H1 (cell line): ENCODE results near the gene GCH1. TPM values are rescaled to one million over a fixed set of nuclear protein-coding genes. Genes with fewer than 3 reads are reported as not detected.

Source experiments
- CTCF ChIA-PET: fragments of 300-600 bp; sonication (Branson Sonifier 250); formaldehyde crosslinking; loops from one replicate; lab custom pipeline; 2021; ENCODE audit not compliant: partially characterized antibody; lab: Charles Lee
- POLR2A ChIA-PET: fragments of 300-600 bp; sonication (Branson Sonifier 250); formaldehyde crosslinking; loops from one replicate; lab custom pipeline; 2021; ENCODE audit warnings: inconsistent platforms; ENCODE audit not compliant: partially characterized antibody; lab: Charles Lee
- DNase-seq, 2 experiments: peaks; one replicate each; pipeline versions ENCODE4 v3.0.0 to v3.0.0-alpha.2; 2010 to 2022; ENCODE audit warnings: low spot score in 2 of 2, low read depth in 1 of 2, mixed read lengths in 1 of 2
- FAIRE-seq: peaks from 2 replicates; lab custom pipeline; 2011; peaks lifted over from hg19 to GRCh38; lab: Jason Lieb, UNC
- H2AFZ ChIP-seq: 2 replicates; pipeline ENCODE4 v1.8.1; 2012; ENCODE audit warnings: low read length, inconsistent platforms
- H2AK5ac ChIP-seq: 2 replicates; pipeline ENCODE4 v1.6.1; 2013; ENCODE audit warnings: low read depth, low read length
- H2BK120ac ChIP-seq: replicated peaks from 2 replicates; pipeline ENCODE3; 2013; ENCODE audit warnings: low read depth, low read length, inconsistent platforms
- H2BK12ac ChIP-seq: 2 replicates; pipeline ENCODE4 v1.6.1; 2013; ENCODE audit warnings: low read depth, low read length
- H2BK15ac ChIP-seq: 2 replicates; pipeline ENCODE4 v1.6.1; 2013; ENCODE audit warnings: low read length
- H2BK20ac ChIP-seq: 2 replicates; pipeline ENCODE4 v1.6.1; 2013; ENCODE audit warnings: low read length
- H2BK5ac ChIP-seq: 2 replicates; pipeline ENCODE4 v1.6.1; 2013; ENCODE audit warnings: low read depth, low read length
- H3K14ac ChIP-seq: 2 replicates; pipeline ENCODE4 v1.6.1; 2013; ENCODE audit warnings: inconsistent platforms; ENCODE audit not compliant: insufficient read length
- H3K18ac ChIP-seq: 2 replicates; pipeline ENCODE4 v1.6.1; 2013; ENCODE audit warnings: low read length; ENCODE audit errors: extremely low read depth
- H3K23ac ChIP-seq: 2 replicates; pipeline ENCODE4 v1.6.1; 2013; ENCODE audit warnings: inconsistent platforms; ENCODE audit not compliant: insufficient read length
- H3K23me2 ChIP-seq: 2 replicates; pipeline ENCODE4 v1.6.1; 2013; ENCODE audit warnings: low read depth, low read length
- H3K27ac ChIP-seq: 2 replicates; pipeline ENCODE4 v1.6.1; 2011; ENCODE audit warnings: low read depth, low read length, inconsistent platforms
- H3K27me3 ChIP-seq, 4 experiments: replicated peaks in 1 of 4; 1 replicate in 1 of 4; 2 replicates in 3 of 4; pipeline versions ENCODE4 v1.6.1 to v1.8.1; 2011 to 2013; ENCODE audit warnings: low read length in 3 of 4, mild to moderate bottlenecking in 3 of 4, inconsistent platforms in 2 of 4, mixed read lengths in 2 of 4, moderate library complexity in 1 of 4; ENCODE audit not compliant: control insufficient read depth in 3 of 4, insufficient read depth in 3 of 4; ENCODE audit errors: extremely low read depth in 1 of 4
- H3K36me3 ChIP-seq, 4 experiments: 2 replicates each; pipeline versions ENCODE4 v1.6.1 to v1.8.1; 2011 to 2013; ENCODE audit warnings: mild to moderate bottlenecking in 4 of 4, low read length in 3 of 4, moderate library complexity in 2 of 4, control low read depth in 1 of 4, inconsistent platforms in 1 of 4; ENCODE audit not compliant: insufficient read depth in 4 of 4, control insufficient read depth in 2 of 4
- H3K4ac ChIP-seq: replicated peaks from 2 replicates; pipeline ENCODE3; 2013; ENCODE audit warnings: low read length, low read depth, mixed read lengths, inconsistent platforms; ENCODE audit not compliant: insufficient read length
- H3K4me1 ChIP-seq, 4 experiments: replicated peaks in 1 of 4; 1 replicate in 1 of 4; 2 replicates in 3 of 4; pipeline versions ENCODE4 v1.6.1 to v1.8.1; 2011 to 2013; ENCODE audit warnings: low read length in 3 of 4, inconsistent platforms in 2 of 4, mixed read lengths in 1 of 4; ENCODE audit not compliant: insufficient read depth in 4 of 4, control insufficient read depth in 3 of 4
- H3K4me2 ChIP-seq, 2 experiments: 2 replicates each; pipeline versions ENCODE4 v1.6.1 to v1.8.1; 2011 to 2013; ENCODE audit warnings: low read depth in 2 of 2, low read length in 2 of 2, control low read depth in 1 of 2, inconsistent platforms in 1 of 2, mild to moderate bottlenecking in 1 of 2; ENCODE audit not compliant: insufficient read depth in 1 of 2
- H3K4me3 ChIP-seq, 4 experiments: fragments of 200-600, 300-600 bp in 1 of 4; sonication (generic), shearing (Covaris generic), sonication (Bioruptor Twin) in 1 of 4; 2 replicates each; pipeline versions ENCODE4 v1.5.1 to v1.8.1; 2011 to 2016; ENCODE audit warnings: low read length in 4 of 4, low read depth in 3 of 4, control low read depth in 2 of 4, inconsistent platforms in 2 of 4, mild to moderate bottlenecking in 2 of 4, mixed read lengths in 1 of 4, moderate library complexity in 1 of 4; ENCODE audit not compliant: insufficient read depth in 2 of 4; ENCODE audit errors: extremely low read depth in 1 of 4
- H3K56ac ChIP-seq: replicated peaks from 2 replicates; pipeline ENCODE3; 2013; ENCODE audit warnings: low read depth, mild to moderate bottlenecking, mixed read lengths, low read length, inconsistent platforms; ENCODE audit not compliant: insufficient read length
- H3K79me1 ChIP-seq: 2 replicates; pipeline ENCODE4 v1.6.1; 2013; ENCODE audit warnings: low read depth, low read length, control low read depth
- H3K79me2 ChIP-seq, 2 experiments: 2 replicates each; pipeline versions ENCODE4 v1.6.1 to v1.8.1; 2012 to 2013; ENCODE audit warnings: low read length in 2 of 2, mild to moderate bottlenecking in 2 of 2, inconsistent platforms in 1 of 2; ENCODE audit not compliant: insufficient read depth in 2 of 2, control insufficient read depth in 1 of 2
- H3K9ac ChIP-seq, 4 experiments: replicated peaks in 1 of 4; 1 replicate in 1 of 4; 2 replicates in 3 of 4; pipeline versions ENCODE4 v1.6.1 to v1.8.1; 2011 to 2013; ENCODE audit warnings: low read depth in 3 of 4, low read length in 3 of 4, control low read depth in 2 of 4, mild to moderate bottlenecking in 2 of 4, moderate library complexity in 2 of 4, inconsistent platforms in 1 of 4; ENCODE audit errors: extremely low read depth in 1 of 4
- H3K9me3 ChIP-seq, 2 experiments: 2 replicates each; pipeline versions ENCODE4 v1.6.1 to v1.8.1; 2012 to 2013; ENCODE audit warnings: mild to moderate bottlenecking in 2 of 2, moderate library complexity in 2 of 2, control low read depth in 1 of 2, inconsistent platforms in 1 of 2, low read depth in 1 of 2, low read length in 1 of 2, mixed read lengths in 1 of 2; ENCODE audit not compliant: insufficient read depth in 2 of 2
- H4K20me1 ChIP-seq, 2 experiments: replicated peaks in 1 of 2; 2 replicates each; pipeline versions ENCODE3 to v1.8.1; 2011 to 2013; ENCODE audit warnings: inconsistent platforms in 2 of 2, low read length in 2 of 2, mild to moderate bottlenecking in 1 of 2; ENCODE audit not compliant: insufficient read depth in 2 of 2, control insufficient read depth in 1 of 2
- H4K5ac ChIP-seq: 2 replicates; pipeline ENCODE4 v1.6.1; 2013; ENCODE audit warnings: low read length, low read depth, mixed read lengths, inconsistent platforms; ENCODE audit not compliant: insufficient read length
- H4K8ac ChIP-seq: 2 replicates; pipeline ENCODE4 v1.8.0; 2013; ENCODE audit warnings: mild to moderate bottlenecking, moderate library complexity, low read length, inconsistent platforms; ENCODE audit not compliant: insufficient read depth; ENCODE audit errors: extremely low read depth
- H4K91ac ChIP-seq: replicated peaks from 2 replicates; pipeline ENCODE3; 2013; ENCODE audit warnings: low read length, mixed read lengths, inconsistent platforms; ENCODE audit not compliant: insufficient read length
- JUN ChIP-seq: IDR thresholded peaks from 2 replicates; pipeline ENCODE4 v1.6.1; 2011; ENCODE audit warnings: low read depth, mild to moderate bottlenecking, improper control_type of control experiment, low read length
- POU5F1 ChIP-seq: IDR thresholded peaks from 2 replicates; pipeline ENCODE4 v1.6.1; 2011; ENCODE audit warnings: low read depth, mild to moderate bottlenecking, low read length, moderate library complexity
- SP2 ChIP-seq: IDR thresholded peaks from 2 replicates; pipeline ENCODE4 v1.6.1; 2012; ENCODE audit warnings: mild to moderate bottlenecking, low read length, inconsistent platforms
- SUZ12 ChIP-seq: fragments of 200-600 bp; sonication (generic); IDR thresholded peaks from 2 replicates; pipeline ENCODE4 v1.6.1; 2012; ENCODE audit warnings: mild to moderate bottlenecking, inconsistent platforms, low read length, moderate library complexity, mixed read lengths
- WGBS, 2 experiments: shearing (Covaris generic) in 1 of 2; methylation state at CpG; one replicate each; pipeline versions ENCODE4 v1.1.6 to v1.1.7; 2013 to 2015; ENCODE audit warnings: low lambda C conversion rate in 2 of 2, mixed read lengths in 2 of 2, inconsistent platforms in 1 of 2, low coverage in 1 of 2, missing lambda C conversion rate in 1 of 2; ENCODE audit not compliant: insufficient replicate concordance in 2 of 2, insufficient coverage in 1 of 2, insufficient read length in 1 of 2; ENCODE audit errors: extremely low coverage in 1 of 2, missing lambda C conversion rate in 1 of 2; 5-methylcytosine and 5-hydroxymethylcytosine counted together
- polyA plus RNA-seq, 7 experiments: library from polyadenylated mRNA; depleted of rRNA in 3 of 7; stranded (reverse) in 5 of 7; unstranded in 2 of 7; fragments of >200 nt in 5 of 7; fragments of 200-250 nt in 2 of 7; gene quantifications; 1 replicate in 5 of 7; 2 replicates in 1 of 7; 4 replicates in 1 of 7; pipeline versions ENCODE4 v1.2.1 to v1.2.3, GENCODE V29; 2011 to 2013; ENCODE audit warnings: missing spikeins in 2 of 7, mixed read lengths in 2 of 7
- total RNA-seq: library from RNA; stranded (reverse); fragmentation: NEBNext Ultra II Directional; extraction: Animal tissue kit (Norgen Biotek cat#: 25700); gene quantifications from 2 replicates; pipeline ENCODE4 v1.2.1, GENCODE V29; 2021

The GCH1 gene
- total and polyA plus RNA-seq, 2 of the 8 experiments (the other 6 are each of a cell fraction or from before 2014, with no cell fraction given), result 7.3 to 7.9 TPM

- no peak for FAIRE-seq
- Histone ChIP-seq H2BK5ac (no peak overlapping the region), H2BK12ac (no peak overlapping the region), H4K20me1 (no peaks in the 10 kb centered on the region), H3K14ac (no peak overlapping the region), H3K79me1 (no peaks in the 10 kb centered on the region), H3K23me2 (no peaks in the 10 kb centered on the region; the same call in 1 of the 2 replicates), H3K18ac (no peak overlapping the region), H3K9ac (no peak overlapping the region), H3K27me3 (no peaks in the 10 kb centered on the region), H2BK20ac (no peak overlapping the region), H3K4me2 (no peak overlapping the region), H3K27ac (no peak overlapping the region), H3K79me2 (no peaks in the 10 kb centered on the region), H3K4me1 (no peaks in the 10 kb centered on the region), H2BK15ac (no peak overlapping the region), H3K4me3 (no peak overlapping the region), H3K36me3 (no peaks in the 10 kb centered on the region), H4K5ac (no peak overlapping the region), H2AFZ (no peak overlapping the region), H2BK120ac (no peak overlapping the region), H3K9me3 (no peaks in the 10 kb centered on the region), H4K91ac (no peak overlapping the region), H4K8ac (no peak overlapping the region), H3K56ac (no peak overlapping the region), H3K4ac (no peak overlapping the region), H2AK5ac (no peak overlapping the region), H3K23ac (no peak overlapping the region)
- no peak for DNase-seq
- POLR2A ChIA-PET, result interaction anchor here (0.8 kb wide), 1 partner anchor 10 kb away, joined by 4 read pairs; no protein-coding TSS in a partner anchor
- CTCF ChIA-PET, result interaction anchor here (0.6 to 9.2 kb wide), 6 partner anchors 9 to 149 kb away, joined by 3 to 75 read pairs (median 6); no protein-coding TSS in a partner anchor
- whole genome bisulfite sequencing, 2 experiments, result 83% methylated on average over 6 of the region's 6 CpGs; no CpG with 5 or more reads in 1 of the 2 experiments
- no peak for TF ChIP-seq SP2
- no peak for TF ChIP-seq SUZ12
- TF ChIP-seq POU5F1, result no peak
- TF ChIP-seq JUN, result no peak
These were observed 110.3 kb downstream of the GCH1 start for GRCh38 chr14:54792288-54792687.
